HG02981 (cell line): ENCODE data around the gene OSBPL2.

Source experiments
- ATAC-seq: cut with Tn5 transposase; IDR thresholded peaks from one replicate; pipeline ENCODE4 v1.9.1; 2021; ENCODE audit warnings: mild to moderate bottlenecking, moderate library complexity; ENCODE audit not compliant: unreplicated experiment

OSBPL2 gene

GRCh38 chr20:62237801-62238568, at the start of gene OSBPL2:
TSS of gene OSBPL2 (plus strand) at chr20:62238521. CDS start at chr20:62256185, 17,664 bp downstream.
- ATAC-seq, result peak; percentile 98

GRCh38 chr20:62190639-62191411, 47.5 kb upstream of the OSBPL2 start:
- ATAC-seq, result no peak

- no peak for ATAC-seq
These were observed 46.4 kb upstream of the OSBPL2 start for GRCh38 chr20:62191781-62192559.

- ATAC-seq, result no peak
These were observed 45.7 kb upstream of the OSBPL2 start for GRCh38 chr20:62192635-62193034.

GRCh38 chr20:62193079-62194025, 45.0 kb upstream of the OSBPL2 start:
- ATAC-seq, result no peak

GRCh38 chr20:62195075-62195405, 43.3 kb upstream of the OSBPL2 start:
- no peak for ATAC-seq

- no peak for ATAC-seq
These were observed 42.6 kb upstream of the OSBPL2 start for GRCh38 chr20:62195736-62196135.

GRCh38 chr20:62196286-62196685, 42.0 kb upstream of the OSBPL2 start:
- ATAC-seq, result no peak

GRCh38 chr20:62197311-62197710, 41.0 kb upstream of the OSBPL2 start:
- ATAC-seq, result no peak

- ATAC-seq, result no peak
These were observed 40.5 kb upstream of the OSBPL2 start for GRCh38 chr20:62197801-62198200.

- ATAC-seq, result no peak
These were observed 39.8 kb upstream of the OSBPL2 start for GRCh38 chr20:62198496-62198895.

GRCh38 chr20:62198931-62199330, 39.4 kb upstream of the OSBPL2 start:
- no peak for ATAC-seq

- ATAC-seq, result no peak
These were observed 37.7 kb upstream of the OSBPL2 start for GRCh38 chr20:62200491-62201172.

GRCh38 chr20:62201173-62202082, 36.9 kb upstream of the OSBPL2 start:
- no peak for ATAC-seq

GRCh38 chr20:62202083-62202395, 36.3 kb upstream of the OSBPL2 start:
- no peak for ATAC-seq

- ATAC-seq, result no peak
These were observed 35.5 kb upstream of the OSBPL2 start for GRCh38 chr20:62202676-62203377.

GRCh38 chr20:62203378-62204030, 34.8 kb upstream of the OSBPL2 start:
- ATAC-seq, result no peak
